Hematopoietic multipotent progenitor cell (in vitro differentiated cells): ENCODE data around the gene NELFB. TPM values are rescaled to one million over a fixed set of nuclear protein-coding genes. Genes with fewer than 3 reads are reported as not detected.

Source experiments
- DNase-seq, 3 donors: peaks; one replicate each; pipeline ENCODE4 v3.0.0-alpha.2; 2011 to 2015; ENCODE audit warnings: low read depth in 2 of 3, low spot score in 2 of 3
- total RNA-seq: library from RNA; depleted of rRNA; stranded (reverse); fragments of >200 nt; gene quantifications from one replicate; pipeline ENCODE4 v1.2.3, GENCODE V29; 2012

The NELFB gene
- 72.7 TPM for total RNA-seq

GRCh38 chr9:137254624-137255447 lies at the start of gene NELFB:
TSS of gene NELFB (plus strand) at chr9:137255327.
- DNase-seq, result peak; percentile 86 to 89 (median 87)

GRCh38 chr9:137206602-137207001 lies 48.5 kb upstream of the NELFB start:
- no peak for DNase-seq

GRCh38 chr9:137211532-137211931 lies 43.6 kb upstream of the NELFB start:
- no peak for DNase-seq

- no peak for DNase-seq
Measured at GRCh38 chr9:137212520-137212919, 42.6 kb upstream of the NELFB start.

GRCh38 chr9:137213160-137214060 lies 41.7 kb upstream of the NELFB start:
- no peak for DNase-seq

- no peak for DNase-seq
Measured at GRCh38 chr9:137214620-137215019, 40.5 kb upstream of the NELFB start.

- DNase-seq, result no peak
Measured at GRCh38 chr9:137215196-137215986, 39.7 kb upstream of the NELFB start.

- DNase-seq, result no peak
Measured at GRCh38 chr9:137216188-137216965, 38.8 kb upstream of the NELFB start.

GRCh38 chr9:137217276-137218211 lies 37.6 kb upstream of the NELFB start:
- no peak for DNase-seq

GRCh38 chr9:137218212-137218753 lies 36.8 kb upstream of the NELFB start:
- no peak for DNase-seq

- no peak for DNase-seq
Measured at GRCh38 chr9:137218754-137219271, 36.3 kb upstream of the NELFB start.

GRCh38 chr9:137219757-137220316 lies 35.3 kb upstream of the NELFB start:
- DNase-seq, result no peak

- DNase-seq, result no peak
Measured at GRCh38 chr9:137220317-137221094, 34.6 kb upstream of the NELFB start.

GRCh38 chr9:137221095-137221505 lies 34.0 kb upstream of the NELFB start:
- DNase-seq, result no peak

GRCh38 chr9:137221506-137222111 lies 33.5 kb upstream of the NELFB start:
- no peak for DNase-seq

GRCh38 chr9:137222190-137223077 lies 32.7 kb upstream of the NELFB start, which contains the start of gene RNF208:
TSS of gene RNF208 (minus strand) at chr9:137222240. CDS start at chr9:137221212, 1,028 bp downstream.
- DNase-seq, result no peak
